Stomach (tissue), 9 donors: ENCODE results near the gene LRRN3. TPM values are rescaled to one million over a fixed set of nuclear protein-coding genes. Genes with fewer than 3 reads are reported as not detected.
A peak's percentile ranks its signal among the peaks of the same experiment; 100 is the strongest.

ENCODE experiments used
- DNase-seq, 2 donors: peaks; one replicate each; pipeline versions ENCODE4 v3.0.0 to v3.0.0-alpha.2; 2013 to 2019
- H3K27ac ChIP-seq, 5 donors: fragments of 200-600 bp in 4 of 5; sonication (generic) in 4 of 5; one replicate each; pipeline ENCODE4 v1.5.1; 2013 to 2019; ENCODE audit warnings: mild to moderate bottlenecking in 1 of 5, moderate library complexity in 1 of 5
- H3K27me3 ChIP-seq, 3 donors: fragments of 200-600 bp; sonication (generic); one replicate each; pipeline ENCODE4 v1.5.1; 2017 to 2019; ENCODE audit warnings: mixed run types in 1 of 3
- H3K36me3 ChIP-seq, 4 donors: fragments of 200-600 bp; sonication (generic); 1 replicate in 3 of 4; 2 replicates in 1 of 4; pipeline ENCODE4 v1.5.1; 2016 to 2019
- H3K4me1 ChIP-seq, 4 donors: fragments of 200-600 bp; sonication (generic); one replicate each; pipeline ENCODE4 v1.5.1; 2016 to 2019
- H3K4me3 ChIP-seq, 4 donors: fragments of 200-600 bp; sonication (generic) in 3 of 4; one replicate each; pipeline ENCODE4 v1.5.1; 2016 to 2019; ENCODE audit warnings: mild to moderate bottlenecking in 1 of 4
- H3K9me3 ChIP-seq, 4 donors: fragments of 200-600 bp; sonication (generic); one replicate each; pipeline ENCODE4 v1.5.1; 2016 to 2019
- EP300 ChIP-seq: sonication (generic); formaldehyde crosslinking; IDR thresholded peaks from one replicate; pipeline ENCODE4 v1.6.1; 2017; ENCODE audit warnings: antibody characterized with exemption
- POLR2A ChIP-seq, 4 donors: fragments of 450-650 bp; IDR thresholded peaks; one replicate each; pipeline ENCODE4 v1.6.1; 2016; ENCODE audit warnings: antibody characterized with exemption in 4 of 4, control low read depth in 2 of 4, mild to moderate bottlenecking in 1 of 4, moderate library complexity in 1 of 4
- POLR2AphosphoS5 ChIP-seq, 3 donors: sonication (generic); formaldehyde crosslinking; IDR thresholded peaks; one replicate each; pipeline ENCODE4 v1.6.1; 2016; ENCODE audit warnings: antibody characterized with exemption in 3 of 3
- WGBS, 5 donors: extraction: QIAGEN DNeasy Blood & Tissue Kit in 3 of 5; methylation state at CpG; one replicate each; pipeline versions ENCODE4 v1.1.5 to v1.1.7; 2013 to 2018; 5-methylcytosine and 5-hydroxymethylcytosine counted together
- intact Hi-C: fragments of 100-400 bp; cut with DNase I; formaldehyde crosslinking; loops from one replicate; pipeline ENCODE4 v1.15.1; 2023; ENCODE audit warnings: low total_unique reads
- polyA plus RNA-seq, 3 donors: library from polyadenylated mRNA; stranded (reverse); fragments of 200-250 nt; gene quantifications; one replicate each; pipeline ENCODE4 v1.2.3, GENCODE V29; 2013
- total RNA-seq, 5 donors: library from RNA; depleted of rRNA; stranded (reverse); fragments of >200 nt; gene quantifications; one replicate each; pipeline versions ENCODE4 v1.1.0 to v1.2.3, GENCODE V29; 2014 to 2016
- TF ChIP-seq, protein P1 (sequence below), 7 experiments: fragments of 450-650 bp in 4 of 7; fragments of 200-600 bp in 3 of 7; sonication (generic) in 3 of 7; IDR thresholded peaks; one replicate each; pipeline ENCODE4 v1.5.1; 2016 to 2019; ENCODE audit warnings: antibody characterized with exemption in 7 of 7, control low read depth in 2 of 7, mild to moderate bottlenecking in 1 of 7
- donor health status: healthy with polysubstance abuse.
- donor health status: Bipolar disorder and iron deficiency.
- donor health status: healthy.

LRRN3 gene
- total and polyA plus RNA-seq, 8 donors = 0.33 to 4.4 (median 0.61) TPM; not detected in 5

DNA sequence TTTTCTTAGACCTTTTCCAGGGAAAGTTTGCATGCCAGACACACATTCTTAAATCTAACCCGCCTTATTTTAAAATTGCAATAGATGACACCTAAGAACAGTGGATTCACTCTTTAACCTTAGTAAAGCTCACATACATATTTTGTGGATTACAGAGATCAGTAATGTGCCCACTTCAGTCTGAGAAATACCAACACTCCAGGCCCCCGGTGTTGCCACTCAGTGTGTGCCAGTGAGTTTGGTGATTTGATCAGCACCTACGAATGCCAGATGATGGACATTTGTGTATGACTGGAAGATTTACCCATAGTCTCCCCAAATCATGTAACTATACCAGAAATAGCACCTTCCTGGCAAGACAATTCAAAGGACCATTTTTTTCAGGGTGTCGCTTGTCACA lies 2.6 kb downstream of the LRRN3 start:
- TF ChIP-seq POLR2AphosphoS5 (IDR thresholded peaks at IDR 0.05) (no peak), POLR2A (IDR thresholded peaks at IDR 0.05) (no peak), EP300 (no peak)
- TF ChIP-seq, protein P1, sequence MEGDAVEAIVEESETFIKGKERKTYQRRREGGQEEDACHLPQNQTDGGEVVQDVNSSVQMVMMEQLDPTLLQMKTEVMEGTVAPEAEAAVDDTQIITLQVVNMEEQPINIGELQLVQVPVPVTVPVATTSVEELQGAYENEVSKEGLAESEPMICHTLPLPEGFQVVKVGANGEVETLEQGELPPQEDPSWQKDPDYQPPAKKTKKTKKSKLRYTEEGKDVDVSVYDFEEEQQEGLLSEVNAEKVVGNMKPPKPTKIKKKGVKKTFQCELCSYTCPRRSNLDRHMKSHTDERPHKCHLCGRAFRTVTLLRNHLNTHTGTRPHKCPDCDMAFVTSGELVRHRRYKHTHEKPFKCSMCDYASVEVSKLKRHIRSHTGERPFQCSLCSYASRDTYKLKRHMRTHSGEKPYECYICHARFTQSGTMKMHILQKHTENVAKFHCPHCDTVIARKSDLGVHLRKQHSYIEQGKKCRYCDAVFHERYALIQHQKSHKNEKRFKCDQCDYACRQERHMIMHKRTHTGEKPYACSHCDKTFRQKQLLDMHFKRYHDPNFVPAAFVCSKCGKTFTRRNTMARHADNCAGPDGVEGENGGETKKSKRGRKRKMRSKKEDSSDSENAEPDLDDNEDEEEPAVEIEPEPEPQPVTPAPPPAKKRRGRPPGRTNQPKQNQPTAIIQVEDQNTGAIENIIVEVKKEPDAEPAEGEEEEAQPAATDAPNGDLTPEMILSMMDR (IDR thresholded peaks at IDR 0.05) = no peak
- Histone ChIP-seq H3K27ac (no peak overlapping the region), H3K36me3 (no peaks in the 10 kb centered on the region), H3K9me3 (no peaks in the 10 kb centered on the region), H3K27me3 (no peaks in the 10 kb centered on the region), H3K4me3 (no peak overlapping the region), H3K4me1 (peaks cover 0 to 18% (median 8%) of the 10 kb centered on the region in 4 donors)
- DNase-seq = no peak
- intact Hi-C loops = loop anchor here (10.0 kb wide), 1 partner anchor 641 kb away; no protein-coding TSS in a partner anchor
- 91 to 97% (median 92%) methylated on average over 4 of the region's 4 CpGs for WGBS, 5 donors

DNA sequence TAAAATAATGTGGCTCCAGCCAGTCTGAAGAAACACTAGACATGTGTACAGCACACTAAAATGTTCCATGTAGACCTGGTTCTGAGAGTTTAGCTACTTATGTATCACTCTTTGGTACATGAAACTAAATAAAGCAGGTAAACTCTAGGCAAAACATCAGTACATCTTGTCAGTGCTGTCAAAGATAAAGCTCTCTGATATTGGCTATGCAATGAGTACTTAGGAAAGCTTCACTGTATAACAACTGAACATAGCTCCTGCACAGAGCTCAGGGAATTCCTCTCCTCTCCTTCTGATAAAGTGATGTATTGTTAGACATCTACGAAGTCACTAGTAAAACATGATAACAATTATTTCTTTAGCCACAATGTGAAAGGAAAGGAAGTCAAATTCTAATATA lies 3.5 kb downstream of the LRRN3 start:
- no peak for TF ChIP-seq EP300
- no peak for TF ChIP-seq POLR2A (IDR thresholded peaks at IDR 0.05)
- TF ChIP-seq, protein P1 (IDR thresholded peaks at IDR 0.05) = no peak
- no peak for TF ChIP-seq POLR2AphosphoS5 (IDR thresholded peaks at IDR 0.05)
- intact Hi-C loops = loop anchor here (10.0 kb wide), 1 partner anchor 640 kb away; no protein-coding TSS in a partner anchor

DNA sequence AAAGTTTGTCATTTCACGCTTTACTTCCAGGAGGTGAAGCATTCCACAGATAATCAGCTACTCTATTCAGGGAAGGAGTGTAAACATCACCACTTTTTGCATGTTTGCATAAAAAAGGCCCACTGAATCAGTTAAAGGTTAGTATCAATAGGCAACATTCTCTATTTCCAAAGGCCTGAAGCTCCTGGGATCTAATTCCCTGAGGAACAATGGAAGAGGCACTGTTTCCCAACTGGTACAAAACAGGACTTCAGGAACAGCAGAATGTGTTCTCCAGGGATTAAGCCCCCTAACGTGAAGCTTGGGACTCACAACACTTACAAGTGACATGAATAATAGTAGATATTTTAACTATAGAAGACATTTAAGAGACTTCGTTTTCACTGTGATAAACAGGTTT lies 6.1 kb downstream of the LRRN3 start:
- no peak for TF ChIP-seq EP300
- TF ChIP-seq POLR2A (IDR thresholded peaks at IDR 0.05) = no peak
- TF ChIP-seq, protein P1 (IDR thresholded peaks at IDR 0.05) = no peak
- TF ChIP-seq POLR2AphosphoS5 (IDR thresholded peaks at IDR 0.05) = no peak
- Histone ChIP-seq H3K36me3 (no peaks in the 10 kb centered on the region), H3K27ac (no peak overlapping the region), H3K27me3 (no peaks in the 10 kb centered on the region), H3K4me3 (no peak overlapping the region), H3K9me3 (no peaks in the 10 kb centered on the region), H3K4me1 (peaks cover 0 to 12% (median 4%) of the 10 kb centered on the region in 4 donors)
- intact Hi-C loops = loop anchor here (10.0 kb wide), 1 partner anchor 638 kb away; no protein-coding TSS in a partner anchor
- 75 to 91% (median 85%) methylated on average over 3 of the region's 3 CpGs for whole genome bisulfite sequencing, 5 donors
- no peak for DNase-seq

More for the DNA sequence above, 3.5 kb downstream of the LRRN3 start:
- WGBS, 5 donors = 54 to 68% (median 58%) methylated on average over 1 of the region's 1 CpG
- no peaks in the 10 kb centered on the region for H3K36me3 ChIP-seq
- H3K27ac ChIP-seq = no peak overlapping the region
- H3K9me3 ChIP-seq = no peaks in the 10 kb centered on the region
- no peaks in the 10 kb centered on the region for H3K27me3 ChIP-seq
- H3K4me3 ChIP-seq = no peak overlapping the region
- H3K4me1 ChIP-seq = peaks cover 0 to 23% (median 10%) of the 10 kb centered on the region in 4 donors
- DNase-seq = no peak

DNA sequence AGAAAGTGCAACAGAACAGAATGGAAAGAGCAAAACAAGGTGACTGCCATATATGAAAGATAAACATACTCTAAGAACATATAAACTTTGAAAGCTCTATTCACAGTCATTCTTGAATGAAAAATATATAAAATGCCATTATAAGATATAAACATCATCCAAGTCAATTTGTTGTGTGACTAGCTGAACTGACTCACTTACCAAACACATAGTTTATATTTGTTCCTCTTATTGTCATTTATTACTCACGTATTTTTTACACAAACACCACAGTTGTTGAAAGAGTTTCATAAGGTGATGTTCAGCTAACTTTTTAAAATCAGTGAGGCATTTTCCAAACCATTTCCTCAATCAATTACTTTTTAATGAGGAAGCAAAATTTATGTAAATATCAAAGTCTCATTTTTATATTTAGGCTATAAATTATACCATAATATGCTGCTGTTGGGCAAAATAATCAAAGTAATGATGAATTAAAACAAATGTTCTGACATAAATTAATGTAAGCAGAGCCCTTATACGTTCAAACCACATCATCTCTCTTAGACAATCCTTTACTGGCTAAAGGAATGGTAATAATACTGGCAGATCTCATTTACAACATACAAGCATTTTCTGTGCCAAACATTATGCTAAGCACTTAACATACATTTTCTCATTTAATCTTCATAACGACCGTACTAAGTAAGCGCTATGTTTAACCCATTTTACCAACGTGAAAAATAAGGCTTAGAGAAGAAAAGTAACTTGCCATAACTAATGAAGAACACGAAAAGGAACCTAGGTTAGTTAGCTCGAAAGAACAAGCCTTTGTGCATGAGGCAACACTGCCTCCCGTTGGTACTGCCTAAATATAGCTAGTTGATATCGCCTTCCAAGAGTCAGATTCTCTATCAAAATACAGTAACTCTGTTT lies 7.3 kb downstream of the LRRN3 start:
- peaks cover 0 to 8% (median 2%) of the 10 kb centered on the region in 4 donors for H3K4me1 ChIP-seq
- no peaks in the 10 kb centered on the region for H3K9me3 ChIP-seq
- no peaks in the 10 kb centered on the region for H3K27me3 ChIP-seq
- TF ChIP-seq EP300 = no peak
- TF ChIP-seq, protein P1 (IDR thresholded peaks at IDR 0.05) = peak in 3 of 7 experiments; percentile 5 to 31 (median 16)
- no peak overlapping the region for H3K4me3 ChIP-seq
- DNase-seq = peak in 1 of 2 donors; percentile 76
- WGBS, 5 donors = 36 to 49% (median 44%) methylated on average over 10 of the region's 10 CpGs
- no peaks in the 10 kb centered on the region for H3K36me3 ChIP-seq
- intact Hi-C loops = loop anchor here (10.0 kb wide), 1 partner anchor 637 kb away; no protein-coding TSS in a partner anchor
- no peak overlapping the region for H3K27ac ChIP-seq
